Measurements from ENCODE around the gene PLA2R1.
"Not testable (repeated sequence)": the region's sequence is repeated elsewhere in the genome, so short reads cannot be mapped to it uniquely, and the experiment has no call there.

Gene PLA2R1

GRCh38 chr2:160045703-160046210, 16.7 kb downstream of the PLA2R1 start:
- WGBS, 2 experiments (ENCODE audit: insufficient coverage in 2 of 2): 93 to 99% methylated on average over 6 of the region's 7 CpGs

GRCh38 chr2:160044728-160045127, 17.7 kb downstream of the PLA2R1 start:
- H3K4me3 ChIP-seq (ENCODE audit: extremely low read depth, insufficient read depth, low read length, poor library complexity, severe bottlenecking): no peak overlapping the region
- no peaks in the 10 kb centered on the region for H3K36me3 ChIP-seq (ENCODE audit: control insufficient read depth, insufficient read depth, low read length)
- H3K9me3 ChIP-seq (ENCODE audit: control insufficient read depth, low read length): no peaks in the 10 kb centered on the region
- 87 to 95% methylated on average over 7 to 8 of the region's 8 CpGs for WGBS, 2 experiments (ENCODE audit: insufficient coverage in 2 of 2)
- no peak overlapping the region for H3K27ac ChIP-seq (ENCODE audit: low read depth, low read length, severe bottlenecking)
- H3K4me1 ChIP-seq (ENCODE audit: control insufficient read depth, insufficient read depth, low read length, poor library complexity, severe bottlenecking): no peaks in the 10 kb centered on the region

More at GRCh38 chr2:160045703-160046210, 16.7 kb downstream of the PLA2R1 start:
- Histone ChIP-seq H3K4me3 (ENCODE audit: extremely low read depth, insufficient read depth, low read length, poor library complexity, severe bottlenecking) (no peak overlapping the region), H3K4me1 (ENCODE audit: control insufficient read depth, insufficient read depth, low read length, poor library complexity, severe bottlenecking) (no peaks in the 10 kb centered on the region), H3K9me3 (ENCODE audit: control insufficient read depth, low read length) (no peaks in the 10 kb centered on the region), H3K27ac (ENCODE audit: low read depth, low read length, severe bottlenecking) (no peak overlapping the region), H3K36me3 (ENCODE audit: control insufficient read depth, insufficient read depth, low read length) (no peaks in the 10 kb centered on the region)

- no peak overlapping the region for H3K27ac ChIP-seq (ENCODE audit: low read depth, low read length, severe bottlenecking)
- H3K4me3 ChIP-seq (ENCODE audit: extremely low read depth, insufficient read depth, low read length, poor library complexity, severe bottlenecking): no peak overlapping the region
- H3K36me3 ChIP-seq (ENCODE audit: control insufficient read depth, insufficient read depth, low read length): no peaks in the 10 kb centered on the region
- no peaks in the 10 kb centered on the region for H3K4me1 ChIP-seq (ENCODE audit: control insufficient read depth, insufficient read depth, low read length, poor library complexity, severe bottlenecking)
- no peaks in the 10 kb centered on the region for H3K9me3 ChIP-seq (ENCODE audit: control insufficient read depth, low read length)
- WGBS, 2 experiments (ENCODE audit: insufficient coverage in 2 of 2): 88 to 90% methylated on average over 3 to 4 of the region's 5 CpGs
Measured at GRCh38 chr2:160043265-160043664, 19.1 kb downstream of the PLA2R1 start.

- no peak overlapping the region for H3K4me3 ChIP-seq (ENCODE audit: extremely low read depth, insufficient read depth, low read length, poor library complexity, severe bottlenecking)
- 95 to 96% methylated on average over 7 of the region's 7 CpGs for WGBS, 2 experiments (ENCODE audit: insufficient coverage in 2 of 2)
- H3K9me3 ChIP-seq (ENCODE audit: control insufficient read depth, low read length): no peaks in the 10 kb centered on the region
Measured at GRCh38 chr2:160042054-160042453, 20.4 kb downstream of the PLA2R1 start.

GRCh38 chr2:160041091-160041490, 21.3 kb downstream of the PLA2R1 start:
- H3K9me3 ChIP-seq (ENCODE audit: control insufficient read depth, low read length): no peaks in the 10 kb centered on the region
- no peak overlapping the region for H3K27ac ChIP-seq (ENCODE audit: low read depth, low read length, severe bottlenecking)
- H3K4me3 ChIP-seq (ENCODE audit: extremely low read depth, insufficient read depth, low read length, poor library complexity, severe bottlenecking): no peak overlapping the region
- H3K36me3 ChIP-seq (ENCODE audit: control insufficient read depth, insufficient read depth, low read length): no peaks in the 10 kb centered on the region
- H3K4me1 ChIP-seq (ENCODE audit: control insufficient read depth, insufficient read depth, low read length, poor library complexity, severe bottlenecking): no peaks in the 10 kb centered on the region

More at GRCh38 chr2:160042054-160042453, 20.4 kb downstream of the PLA2R1 start:
- H3K36me3 ChIP-seq (ENCODE audit: control insufficient read depth, insufficient read depth, low read length): no peaks in the 10 kb centered on the region
- H3K27ac ChIP-seq (ENCODE audit: low read depth, low read length, severe bottlenecking): no peak overlapping the region
- H3K4me1 ChIP-seq (ENCODE audit: control insufficient read depth, insufficient read depth, low read length, poor library complexity, severe bottlenecking): no peaks in the 10 kb centered on the region

- Histone ChIP-seq H3K4me3 (ENCODE audit: extremely low read depth, insufficient read depth, low read length, poor library complexity, severe bottlenecking) (no peak overlapping the region), H3K9me3 (ENCODE audit: control insufficient read depth, low read length) (no peaks in the 10 kb centered on the region), H3K4me1 (ENCODE audit: control insufficient read depth, insufficient read depth, low read length, poor library complexity, severe bottlenecking) (no peaks in the 10 kb centered on the region), H3K36me3 (ENCODE audit: control insufficient read depth, insufficient read depth, low read length) (no peaks in the 10 kb centered on the region), H3K27ac (ENCODE audit: low read depth, low read length, severe bottlenecking) (no peak overlapping the region)
- 96 to 100% methylated on average over 1 to 4 of the region's 6 CpGs for WGBS, 2 experiments (ENCODE audit: insufficient coverage in 2 of 2)
Measured at GRCh38 chr2:160039166-160039903, 23.1 kb downstream of the PLA2R1 start.

GRCh38 chr2:160038662-160039061, 23.8 kb downstream of the PLA2R1 start:
- 93 to 100% methylated on average over 1 to 7 of the region's 8 CpGs for WGBS, 2 experiments (ENCODE audit: insufficient coverage in 2 of 2)
- not testable (repeated sequence) for H3K9me3 ChIP-seq (ENCODE audit: control insufficient read depth, low read length); H3K4me3 ChIP-seq (ENCODE audit: extremely low read depth, insufficient read depth, low read length, poor library complexity, severe bottlenecking); H3K36me3 ChIP-seq (ENCODE audit: control insufficient read depth, insufficient read depth, low read length); H3K4me1 ChIP-seq (ENCODE audit: control insufficient read depth, insufficient read depth, low read length, poor library complexity, severe bottlenecking); H3K27ac ChIP-seq (ENCODE audit: low read depth, low read length, severe bottlenecking)

- no peak overlapping the region for H3K4me3 ChIP-seq (ENCODE audit: extremely low read depth, insufficient read depth, low read length, poor library complexity, severe bottlenecking)
- no peaks in the 10 kb centered on the region for H3K36me3 ChIP-seq (ENCODE audit: control insufficient read depth, insufficient read depth, low read length)
- 43 to 50% methylated on average over 1 of the region's 3 CpGs for WGBS, 2 experiments (ENCODE audit: insufficient coverage in 2 of 2)
- no peaks in the 10 kb centered on the region for H3K4me1 ChIP-seq (ENCODE audit: control insufficient read depth, insufficient read depth, low read length, poor library complexity, severe bottlenecking)
- H3K27ac ChIP-seq (ENCODE audit: low read depth, low read length, severe bottlenecking): no peak overlapping the region
- no peaks in the 10 kb centered on the region for H3K9me3 ChIP-seq (ENCODE audit: control insufficient read depth, low read length)
Measured at GRCh38 chr2:160036736-160037135, 25.7 kb downstream of the PLA2R1 start.

- Histone ChIP-seq H3K27ac (ENCODE audit: low read depth, low read length, severe bottlenecking) (no peak overlapping the region), H3K9me3 (ENCODE audit: control insufficient read depth, low read length) (no peaks in the 10 kb centered on the region), H3K36me3 (ENCODE audit: control insufficient read depth, insufficient read depth, low read length) (no peaks in the 10 kb centered on the region), H3K4me3 (ENCODE audit: extremely low read depth, insufficient read depth, low read length, poor library complexity, severe bottlenecking) (no peak overlapping the region), H3K4me1 (ENCODE audit: control insufficient read depth, insufficient read depth, low read length, poor library complexity, severe bottlenecking) (no peaks in the 10 kb centered on the region)
- 100% methylated on average over 1 of the region's 1 CpG; no CpG with 5 or more reads in 1 of the 2 experiments for WGBS, 2 experiments (ENCODE audit: insufficient coverage in 2 of 2)
Measured at GRCh38 chr2:160035125-160035524, 27.3 kb downstream of the PLA2R1 start.

GRCh38 chr2:160034396-160034795, 28.0 kb downstream of the PLA2R1 start:
- WGBS, 2 experiments (ENCODE audit: insufficient coverage in 2 of 2): 73 to 100% methylated on average over 2 of the region's 6 CpGs
- H3K4me3 ChIP-seq (ENCODE audit: extremely low read depth, insufficient read depth, low read length, poor library complexity, severe bottlenecking): no peak overlapping the region
- H3K36me3 ChIP-seq (ENCODE audit: control insufficient read depth, insufficient read depth, low read length): no peaks in the 10 kb centered on the region
- H3K4me1 ChIP-seq (ENCODE audit: control insufficient read depth, insufficient read depth, low read length, poor library complexity, severe bottlenecking): no peaks in the 10 kb centered on the region
- H3K27ac ChIP-seq (ENCODE audit: low read depth, low read length, severe bottlenecking): no peak overlapping the region
- H3K9me3 ChIP-seq (ENCODE audit: control insufficient read depth, low read length): no peaks in the 10 kb centered on the region

GRCh38 chr2:160033732-160034392, 28.6 kb downstream of the PLA2R1 start:
- H3K4me3 ChIP-seq (ENCODE audit: extremely low read depth, insufficient read depth, low read length, poor library complexity, severe bottlenecking): no peak overlapping the region
- H3K9me3 ChIP-seq (ENCODE audit: control insufficient read depth, low read length): no peaks in the 10 kb centered on the region
- WGBS, 2 experiments (ENCODE audit: insufficient coverage in 2 of 2): 100% methylated on average over 1 of the region's 2 CpGs; no CpG with 5 or more reads in 1 of the 2 experiments

More at GRCh38 chr2:160033732-160034392, 28.6 kb downstream of the PLA2R1 start:
- Histone ChIP-seq H3K4me1 (ENCODE audit: control insufficient read depth, insufficient read depth, low read length, poor library complexity, severe bottlenecking) (no peaks in the 10 kb centered on the region), H3K27ac (ENCODE audit: low read depth, low read length, severe bottlenecking) (no peak overlapping the region), H3K36me3 (ENCODE audit: control insufficient read depth, insufficient read depth, low read length) (no peaks in the 10 kb centered on the region)
